Mesenteric fat pad (tissue), 1 donor: Measurements from ENCODE around the gene ANKMY2. TPM values are rescaled to one million over a fixed set of nuclear protein-coding genes. Genes with fewer than 3 reads are reported as not detected.
"Not testable (repeated sequence)": the region's sequence is repeated elsewhere in the genome, so short reads cannot be mapped to it uniquely, and the experiment has no call there.

Source experiments
- DNase-seq: peaks from one replicate; pipeline ENCODE4 v3.0.0-alpha.2; 2020; ENCODE audit warnings: low spot score
- total RNA-seq: library from RNA; stranded (reverse); fragmentation: NEBNext Ultra II Directional; extraction: Animal tissue kit (Norgen Biotek cat#: 25700); gene quantifications from one replicate; pipeline ENCODE4 v1.2.1, GENCODE V29; 2021
- donor health status: DM: yes; HTN: yes; CAD: no.

The ANKMY2 gene
- total RNA-seq, 1 donor from 2014 or later = 14.9 TPM

DNA sequence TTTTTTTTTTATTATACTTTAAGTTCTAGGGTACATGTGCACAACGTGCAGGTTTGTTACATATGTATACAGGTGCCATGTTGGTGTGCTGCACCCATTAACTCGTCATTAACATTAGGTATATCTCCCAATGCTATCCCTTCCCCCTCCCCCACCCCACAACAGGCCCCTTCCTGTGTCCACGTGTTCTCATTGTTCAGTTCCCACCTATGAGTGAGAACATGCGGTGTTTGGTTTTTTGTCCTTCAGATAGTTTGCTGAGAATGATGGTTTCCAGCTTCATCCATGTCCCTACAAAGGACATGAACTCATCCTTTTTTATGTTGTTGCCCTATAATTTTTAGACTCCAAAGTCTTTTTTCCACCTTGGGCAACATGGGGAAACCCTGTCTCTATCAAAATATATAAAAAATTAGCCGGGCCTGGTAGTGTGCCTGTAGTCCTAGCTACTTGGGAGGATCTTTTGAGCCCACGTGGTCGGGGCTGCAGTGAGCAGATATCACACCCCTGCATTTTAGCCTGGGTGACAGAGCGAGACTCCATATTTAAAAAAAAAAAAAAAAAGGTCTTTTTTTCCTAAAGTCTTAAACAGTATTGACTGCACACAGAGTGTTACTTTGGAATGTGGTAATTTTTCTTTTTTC, 14.4 kb upstream of the ANKMY2 start:
- DNase-seq = not testable (repeated sequence)

GRCh38 chr7:16657656-16658279, 12.2 kb upstream of the ANKMY2 start:
- DNase-seq = no peak

GRCh38 chr7:16656141-16656540, 10.6 kb upstream of the ANKMY2 start:
- no peak for DNase-seq

DNA sequence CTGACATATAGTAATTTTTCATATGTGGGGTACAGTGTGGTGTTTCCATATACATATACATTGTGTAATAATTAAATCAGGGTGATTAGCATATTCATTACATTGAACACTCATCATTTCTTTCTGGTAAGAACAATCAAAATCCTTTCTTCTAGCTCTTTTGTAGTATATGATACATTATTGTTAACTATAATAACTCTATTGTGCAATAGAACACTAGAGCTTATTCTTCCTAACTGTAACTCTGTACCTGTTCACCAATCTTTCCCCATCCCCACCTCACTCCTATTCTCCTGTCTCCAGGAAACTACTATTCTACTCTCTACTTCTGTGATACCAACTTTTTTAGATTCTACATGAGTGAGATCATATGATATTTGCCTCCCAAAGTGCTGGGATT, 9.8 kb upstream of the ANKMY2 start:
- no peak for DNase-seq

- no peak for DNase-seq
Measured at GRCh38 chr7:16652888-16653287, 7.3 kb upstream of the ANKMY2 start.

DNA sequence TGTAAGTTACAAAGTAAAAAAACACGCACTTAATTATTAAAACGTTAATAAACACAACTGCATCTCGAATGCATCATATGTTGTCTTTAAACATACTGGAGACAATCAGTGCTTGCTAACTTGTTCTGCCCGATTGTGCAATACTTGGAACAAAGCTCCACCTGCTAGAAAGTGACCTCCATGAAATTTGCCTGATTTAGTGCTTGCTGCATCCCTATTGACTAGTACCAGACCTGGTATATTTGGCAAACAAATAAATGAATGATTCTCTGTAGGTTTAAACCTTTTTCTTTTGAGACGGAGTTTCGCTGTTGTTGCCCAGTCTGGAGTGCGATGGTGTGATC, 6.7 kb upstream of the ANKMY2 start:
- no peak for DNase-seq

- no peak for DNase-seq
Measured at GRCh38 chr7:16651396-16652239, 6.1 kb upstream of the ANKMY2 start.

DNA sequence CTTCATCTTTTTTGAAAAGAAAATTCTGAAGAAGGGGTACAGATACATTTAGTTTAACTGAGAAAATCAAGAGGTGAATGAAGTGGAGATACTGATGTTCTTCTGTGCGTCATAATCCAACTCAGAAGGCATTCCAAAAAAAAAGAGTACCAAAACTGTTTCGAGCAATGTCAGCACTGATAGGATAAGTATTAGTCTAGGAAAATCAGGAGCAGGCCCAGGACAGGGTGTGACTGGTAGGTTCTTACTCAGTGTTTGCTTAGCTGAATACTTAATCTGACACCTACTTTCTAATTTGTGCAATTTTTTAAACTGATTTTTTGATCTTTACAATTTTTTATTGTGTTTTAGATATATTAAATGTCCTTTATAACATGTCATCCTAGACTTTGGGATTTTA, 4.7 kb upstream of the ANKMY2 start:
- DNase-seq = no peak

DNA sequence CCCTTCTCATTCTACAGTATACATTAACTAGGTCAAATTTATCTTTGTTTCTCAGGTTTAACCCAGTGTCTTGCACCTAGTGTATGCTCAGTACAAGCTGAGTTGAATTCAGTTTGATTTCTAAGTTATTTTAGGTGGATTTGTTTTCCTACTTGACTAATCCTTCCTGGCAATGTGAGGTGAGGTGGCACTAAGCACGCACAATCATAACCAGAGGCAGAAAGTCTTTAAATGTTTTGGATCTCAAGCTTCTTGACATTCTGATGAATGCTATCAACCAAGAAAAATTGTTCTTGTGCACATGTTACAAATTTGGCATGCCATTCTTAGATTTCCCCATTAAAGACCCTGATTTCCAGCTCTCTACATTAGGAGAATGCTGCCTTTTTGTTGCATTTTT, 3.6 kb upstream of the ANKMY2 start:
- no peak for DNase-seq

DNA sequence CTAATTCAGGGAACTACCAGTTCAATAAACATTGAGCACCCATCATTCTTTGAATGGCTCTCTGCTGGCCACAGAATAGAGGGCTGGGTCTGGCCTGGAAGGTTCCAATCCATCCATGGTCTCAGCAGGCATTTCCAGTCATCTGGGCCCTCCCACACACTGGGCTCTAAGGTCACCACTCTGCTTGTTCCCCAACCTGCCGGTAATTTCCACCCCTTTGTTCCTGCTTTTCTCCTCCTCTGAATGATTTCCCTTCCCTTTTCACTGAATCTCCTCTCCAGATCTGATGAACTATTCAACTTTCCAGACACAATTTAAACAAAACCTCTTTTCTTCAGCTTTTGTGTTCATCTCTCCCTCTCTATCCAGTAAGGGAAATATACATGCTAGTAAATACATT, 3.0 kb upstream of the ANKMY2 start:
- no peak for DNase-seq

- DNase-seq = no peak
Measured at GRCh38 chr7:16647435-16647960, 1.9 kb upstream of the ANKMY2 start.

GRCh38 chr7:16646472-16647072, 1.0 kb upstream of the ANKMY2 start:
- DNase-seq = no peak

- no peak for DNase-seq
Measured at GRCh38 chr7:16644636-16645592, 640 bp downstream of the ANKMY2 start.

GRCh38 chr7:16644157-16644556, 1.4 kb downstream of the ANKMY2 start:
- no peak for DNase-seq

DNA sequence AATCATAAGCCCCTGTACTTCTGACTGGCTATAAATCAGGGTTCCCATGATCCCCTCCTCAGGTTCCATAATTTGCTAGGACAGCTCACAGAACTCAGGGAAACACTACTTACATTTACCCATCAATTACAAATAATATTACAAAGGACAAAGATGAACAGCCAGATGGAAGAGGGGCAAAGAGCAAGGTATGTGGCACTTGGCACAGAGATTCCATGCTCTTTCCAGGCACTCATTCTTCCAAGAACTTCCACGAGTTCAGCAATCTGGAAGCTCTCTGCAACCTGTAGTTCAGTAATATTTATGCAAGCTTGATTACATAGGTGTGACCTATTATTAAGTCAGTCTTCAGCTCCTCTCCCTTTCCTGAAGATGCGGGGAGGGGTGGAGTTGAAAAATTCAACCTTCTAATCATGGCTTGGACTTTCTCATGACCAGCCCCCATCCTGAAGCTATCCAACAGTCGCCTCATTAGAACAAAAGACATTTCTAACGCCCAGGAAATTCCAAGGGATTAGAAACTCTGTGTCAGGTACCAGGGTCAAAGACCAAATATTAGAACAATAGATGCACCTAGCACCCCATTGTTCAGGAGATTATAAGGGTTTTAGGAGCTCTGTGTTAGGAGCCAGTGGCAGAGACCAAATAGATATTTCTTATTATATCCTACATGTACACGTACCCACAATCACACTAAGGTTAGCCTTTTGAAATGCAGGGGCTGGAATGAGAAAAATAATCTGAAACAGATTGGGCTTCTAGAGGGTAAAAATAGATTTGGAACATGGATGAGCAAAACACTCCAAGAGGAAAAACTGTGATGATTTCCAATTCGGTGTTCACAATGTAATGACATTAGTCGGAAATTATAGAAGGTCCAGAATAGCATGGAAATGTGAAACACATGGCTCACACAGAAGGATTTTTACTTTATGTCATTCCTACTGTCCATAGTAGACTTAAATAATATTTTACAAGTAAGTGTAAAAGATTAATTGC, 7.0 kb downstream of the ANKMY2 start:
- DNase-seq = no peak

- DNase-seq = no peak
Measured at GRCh38 chr7:16637379-16637778, 8.2 kb downstream of the ANKMY2 start.

GRCh38 chr7:16636555-16637101, 8.9 kb downstream of the ANKMY2 start:
- no peak for DNase-seq

DNA sequence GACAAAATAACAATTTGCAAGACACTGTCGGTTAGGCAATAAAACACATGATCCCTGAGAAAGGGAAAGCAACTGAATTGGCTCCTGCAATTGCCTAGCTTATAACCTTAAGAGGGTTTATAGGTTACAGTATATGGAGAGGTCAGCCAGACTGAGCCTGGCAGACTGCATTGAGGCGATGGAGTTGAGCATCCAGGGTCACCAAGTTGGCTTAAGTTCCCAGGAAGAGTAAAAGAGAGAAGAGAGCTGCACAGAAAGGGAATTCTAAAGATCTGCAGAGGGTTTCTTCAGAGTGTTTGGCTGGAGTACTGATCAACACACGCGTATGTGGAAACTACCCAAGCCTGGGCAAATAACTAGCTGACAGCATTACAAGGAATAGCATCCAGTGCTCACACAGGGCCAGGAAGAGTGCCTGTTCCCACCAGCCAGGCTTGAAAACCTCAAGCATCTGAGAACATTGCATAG, 11.2 kb downstream of the ANKMY2 start:
- no peak for DNase-seq

DNA sequence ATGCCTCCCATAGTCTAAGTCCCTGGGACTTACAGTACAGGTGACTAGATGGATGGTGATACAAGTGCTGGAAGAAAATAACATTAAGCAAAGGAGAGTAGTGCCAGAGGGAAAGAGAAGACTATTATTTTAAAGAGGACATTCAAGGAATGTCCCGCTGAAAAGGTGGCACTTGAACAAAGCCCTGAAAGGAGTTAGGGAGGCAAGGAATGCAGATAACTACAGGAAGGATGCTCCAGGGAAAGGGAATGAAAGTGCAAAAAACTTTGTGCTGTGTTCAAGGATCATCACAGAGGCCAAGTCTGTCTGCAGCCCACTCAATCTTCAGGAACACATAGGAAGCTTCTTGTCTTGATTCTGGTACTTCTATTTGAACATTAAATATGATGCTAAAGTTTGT, 14.9 kb downstream of the ANKMY2 start:
- no peak for DNase-seq
